GM23248 (cell line): ENCODE measurements around the gene RPAP3. TPM values are rescaled to one million over a fixed set of nuclear protein-coding genes. Genes with fewer than 3 reads are reported as not detected.

Experiments used
- DNase-seq: peaks from one replicate; pipeline ENCODE4 v3.0.0-alpha.2; 2015
- H2AFZ ChIP-seq: fragments of 200-600 bp; sonication (generic); 2 replicates; pipeline ENCODE4 v1.6.1; 2016; ENCODE audit warnings: antibody characterized with exemption
- H3F3A ChIP-seq: fragments of 200-600 bp; sonication (generic); 2 replicates; pipeline ENCODE4 v1.6.1; 2016; ENCODE audit warnings: mild to moderate bottlenecking, antibody characterized with exemption, mixed run types; ENCODE audit not compliant: insufficient read depth
- H3K27ac ChIP-seq: fragments of 200-600 bp; sonication (generic); 2 replicates; pipeline ENCODE4 v1.5.1; 2016; ENCODE audit warnings: mild to moderate bottlenecking
- H3K27me3 ChIP-seq: fragments of 200-600 bp; sonication (generic); replicated peaks from 2 replicates; pipeline ENCODE4 v1.6.1; 2016; ENCODE audit warnings: mild to moderate bottlenecking; ENCODE audit not compliant: insufficient read depth
- H3K36me3 ChIP-seq: fragments of 200-600 bp; sonication (generic); 2 replicates; pipeline ENCODE4 v1.6.1; 2016; ENCODE audit warnings: low read depth, mild to moderate bottlenecking
- H3K4me1 ChIP-seq: fragments of 200-600 bp; sonication (generic); 2 replicates; pipeline ENCODE4 v1.6.1; 2016; ENCODE audit warnings: mild to moderate bottlenecking; ENCODE audit not compliant: insufficient read depth
- H3K4me2 ChIP-seq: fragments of 200-600 bp; sonication (generic); one replicate; pipeline ENCODE4 v1.6.1; 2016; ENCODE audit warnings: mild to moderate bottlenecking; ENCODE audit not compliant: unreplicated experiment
- H3K4me3 ChIP-seq: fragments of 200-600 bp; sonication (generic); 2 replicates; pipeline ENCODE4 v1.5.1; 2016; ENCODE audit warnings: mild to moderate bottlenecking
- H3K79me2 ChIP-seq: fragments of 200-600 bp; sonication (generic); 2 replicates; pipeline ENCODE4 v1.6.1; 2016; ENCODE audit warnings: mild to moderate bottlenecking; ENCODE audit not compliant: insufficient read depth
- H3K9ac ChIP-seq: fragments of 200-600 bp; sonication (generic); 2 replicates; pipeline ENCODE4 v1.6.1; 2016; ENCODE audit warnings: mild to moderate bottlenecking
- H3K9me2 ChIP-seq: fragments of 200-600 bp; sonication (generic); 2 replicates; pipeline ENCODE4 v1.6.1; 2016; ENCODE audit warnings: mixed run types, mild to moderate bottlenecking, moderate library complexity; ENCODE audit not compliant: insufficient read depth
- H3K9me3 ChIP-seq: fragments of 200-600 bp; sonication (generic); one replicate; pipeline ENCODE4 v1.6.1; 2017; ENCODE audit warnings: low read depth
- H4K20me1 ChIP-seq: fragments of 200-600 bp; sonication (generic); 2 replicates; pipeline ENCODE4 v1.6.0; 2016; ENCODE audit not compliant: insufficient read depth
- EZH2 ChIP-seq: fragments of 200-600 bp; sonication (generic); IDR thresholded peaks from 2 replicates; pipeline ENCODE4 v1.6.1; 2018; ENCODE audit warnings: antibody characterized with exemption, mild to moderate bottlenecking; ENCODE audit not compliant: insufficient read depth, poor library complexity, severe bottlenecking
- EZH2phosphoT487 ChIP-seq: fragments of 200-600 bp; sonication (generic); IDR thresholded peaks from 2 replicates; pipeline ENCODE4 v1.6.1; 2018; ENCODE audit warnings: antibody characterized with exemption, moderate library complexity, mild to moderate bottlenecking, low read depth; ENCODE audit not compliant: insufficient read depth
- WGBS, 2 experiments: methylation state at CpG; one replicate each; pipeline ENCODE4 v1.1.6; 2015 to 2017; ENCODE audit warnings: low lambda C conversion rate in 2 of 2, low coverage in 1 of 2; ENCODE audit errors: missing lambda C conversion rate in 2 of 2; 5-methylcytosine and 5-hydroxymethylcytosine counted together
- in situ Hi-C: fragments of 300-500 bp; cut with MboI; formaldehyde crosslinking; loops from 2 replicates; pipeline ENCODE4 v1.15.0; 2020
- polyA plus RNA-seq: library from polyadenylated mRNA; unstranded; fragments of >200 nt; fragmentation: Nextera tagmentation; extraction: Ambion mirVana; gene quantifications from 2 replicates; pipeline ENCODE4 v1.2.1, GENCODE V29; 2016
- total RNA-seq: library from RNA; depleted of rRNA; stranded (reverse); fragments of >200 nt; shearing (Covaris generic); gene quantifications from 2 replicates; pipeline ENCODE4 v1.2.3, GENCODE V29; 2014

Gene RPAP3
- total and polyA plus RNA-seq, 2 experiments from 2014 or later: 16.2 to 27.8 TPM

DNA sequence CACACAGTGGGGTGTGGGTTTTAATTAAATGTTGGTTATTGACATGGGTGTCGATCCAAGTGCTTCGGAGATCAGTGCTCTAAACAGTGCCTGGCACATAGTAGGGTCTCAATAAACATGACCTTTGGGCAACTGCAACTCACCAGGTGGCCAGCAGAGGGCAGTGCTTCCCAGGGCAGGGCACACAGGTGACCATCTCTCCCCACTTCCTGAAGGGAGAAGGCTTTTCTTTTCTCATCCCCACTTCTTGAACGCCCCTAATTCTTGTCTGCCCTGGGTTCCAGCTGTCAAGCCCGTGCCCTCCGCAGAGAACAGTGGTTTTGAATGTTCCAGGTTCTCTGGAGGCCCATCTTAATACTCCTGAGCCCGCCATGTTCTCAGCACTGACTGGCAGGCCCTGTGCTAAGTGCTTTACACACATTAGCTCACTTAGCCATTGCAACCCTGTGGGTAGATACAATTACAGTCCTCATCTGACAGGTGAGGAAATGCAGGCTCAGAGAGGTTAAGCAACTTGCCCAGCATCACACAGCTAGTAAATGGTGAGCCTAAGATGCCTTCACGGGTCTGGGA, 36.5 kb upstream of the RPAP3 start:
- no peak overlapping the region for H2AFZ ChIP-seq
- H3K9me3 ChIP-seq: no peaks in the 10 kb centered on the region
- H3K4me1 ChIP-seq: peaks cover 2% of the 10 kb centered on the region
- no peak overlapping the region for H3K9ac ChIP-seq
- H3K79me2 ChIP-seq: no peaks in the 10 kb centered on the region
- TF ChIP-seq EZH2: no peak
- TF ChIP-seq EZH2phosphoT487: no peak
- no peak overlapping the region for H3K27ac ChIP-seq
- H3K4me3 ChIP-seq: no peak overlapping the region
- peak; percentile 41 for DNase-seq
- no peaks in the 10 kb centered on the region for H3K9me2 ChIP-seq
- 39 to 41% methylated on average over 7 of the region's 7 CpGs for WGBS, 2 experiments
- in situ Hi-C loops: no loop called here
- no peaks in the 10 kb centered on the region for H4K20me1 ChIP-seq
- H3K36me3 ChIP-seq: no peaks in the 10 kb centered on the region
- no peak overlapping the region for H3K4me2 ChIP-seq
- no peaks in the 10 kb centered on the region for H3K27me3 ChIP-seq
- H3F3A ChIP-seq: no peaks in the 10 kb centered on the region

DNA sequence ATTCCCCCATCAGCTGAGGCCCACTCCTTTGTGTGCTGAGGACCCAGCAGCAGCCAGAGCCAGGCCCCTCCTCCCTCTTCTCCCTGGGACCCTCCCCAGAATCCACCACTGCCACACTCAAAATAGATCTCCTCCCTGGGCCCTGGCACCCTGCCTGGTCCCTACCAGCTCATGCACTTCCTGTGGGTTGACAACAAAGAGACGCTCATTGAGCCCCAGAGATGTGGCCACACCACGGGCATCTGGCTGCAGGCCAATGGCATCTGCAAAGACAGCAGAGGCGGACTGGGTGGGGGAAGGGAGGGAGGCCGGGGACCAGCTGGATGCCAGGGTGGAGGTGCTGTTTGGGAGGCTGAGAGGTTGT, 35.5 kb upstream of the RPAP3 start:
- Histone ChIP-seq H3K27ac (no peak overlapping the region), H2AFZ (no peak overlapping the region), H4K20me1 (no peaks in the 10 kb centered on the region), H3K9ac (no peak overlapping the region), H3K36me3 (no peaks in the 10 kb centered on the region), H3F3A (no peaks in the 10 kb centered on the region), H3K27me3 (no peaks in the 10 kb centered on the region), H3K4me3 (no peak overlapping the region), H3K4me1 (peaks cover 11% of the 10 kb centered on the region), H3K79me2 (no peaks in the 10 kb centered on the region), H3K4me2 (no peak overlapping the region), H3K9me3 (no peaks in the 10 kb centered on the region), H3K9me2 (no peaks in the 10 kb centered on the region)
- 31 to 37% methylated on average over 3 to 4 of the region's 4 CpGs for WGBS, 2 experiments
- in situ Hi-C loops: no loop called here
- no peak for TF ChIP-seq EZH2phosphoT487
- TF ChIP-seq EZH2: no peak
- peak; percentile 45 for DNase-seq

DNA sequence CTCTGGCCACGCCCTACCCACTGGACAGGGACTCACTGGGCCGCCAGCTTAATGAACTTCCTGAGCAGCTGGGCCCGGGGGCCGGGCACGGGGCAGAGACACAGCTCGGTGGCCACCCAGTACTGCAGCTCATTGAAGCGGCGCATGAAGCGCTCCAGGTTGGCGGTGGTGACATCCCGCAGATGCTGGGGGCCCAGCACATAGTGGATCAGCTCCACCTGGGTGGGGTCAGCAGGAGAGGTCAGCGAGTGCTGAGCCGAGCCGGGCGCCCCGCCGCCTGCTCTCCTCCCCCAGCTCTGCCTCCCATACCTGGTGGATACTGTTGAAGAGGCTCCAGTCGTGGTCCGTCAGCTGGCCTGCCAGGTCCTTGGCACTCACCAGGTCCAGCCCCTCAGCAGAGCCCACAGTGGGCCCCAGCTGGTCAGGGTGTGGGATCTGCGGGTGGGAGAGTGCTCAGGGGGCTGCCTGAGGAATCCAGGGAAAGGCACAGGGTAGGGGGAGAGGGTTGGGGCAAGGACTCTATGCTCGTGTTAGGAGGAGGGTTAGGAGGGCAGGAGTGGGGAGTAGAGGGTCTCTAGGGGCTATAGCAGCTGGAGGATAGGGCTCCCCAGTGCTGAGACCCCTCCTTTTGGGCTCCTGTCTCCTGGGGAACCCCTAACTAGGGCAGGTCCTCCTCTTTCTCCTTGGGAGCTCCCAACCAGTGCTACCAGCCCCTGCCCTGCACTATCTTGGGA, 34.9 kb upstream of the RPAP3 start:
- no peak overlapping the region for H3K9ac ChIP-seq
- no peaks in the 10 kb centered on the region for H3K36me3 ChIP-seq
- H4K20me1 ChIP-seq: no peaks in the 10 kb centered on the region
- no peak for DNase-seq
- H3K9me2 ChIP-seq: no peaks in the 10 kb centered on the region
- no peak overlapping the region for H3K4me2 ChIP-seq
- H3K79me2 ChIP-seq: no peaks in the 10 kb centered on the region
- in situ Hi-C loops: no loop called here
- H3K27ac ChIP-seq: no peak overlapping the region
- no peak overlapping the region for H2AFZ ChIP-seq
- peaks cover 11% of the 10 kb centered on the region for H3K4me1 ChIP-seq
- no peaks in the 10 kb centered on the region for H3K27me3 ChIP-seq
- no peak overlapping the region for H3K4me3 ChIP-seq
- H3F3A ChIP-seq: no peaks in the 10 kb centered on the region; the same call in 1 of the 2 replicates
- TF ChIP-seq EZH2phosphoT487 (no peak), EZH2 (no peak)
- H3K9me3 ChIP-seq: no peaks in the 10 kb centered on the region
- whole genome bisulfite sequencing, 2 experiments: 85 to 87% methylated on average over 20 to 21 of the region's 21 CpGs

DNA sequence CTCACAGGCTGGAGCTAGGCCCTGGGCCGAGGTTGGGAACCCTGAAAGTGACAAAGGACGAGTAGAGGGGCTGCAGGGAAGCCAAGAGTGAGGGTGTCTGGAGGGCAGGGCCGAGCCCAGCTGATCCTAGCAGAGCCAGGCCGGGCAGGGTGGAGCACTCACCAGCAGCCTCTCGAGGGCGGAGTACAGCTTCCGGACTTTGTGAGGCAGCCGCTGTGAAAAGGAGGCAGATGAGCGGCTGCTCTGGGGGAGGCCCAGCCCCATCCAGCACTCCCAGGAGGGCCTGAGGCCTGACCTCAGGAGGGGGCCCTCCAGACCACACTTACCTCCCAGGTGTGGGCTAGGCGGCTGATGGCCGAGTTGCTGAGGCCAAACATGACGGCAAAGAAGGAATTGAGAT, 34.1 kb upstream of the RPAP3 start:
- Histone ChIP-seq H3K9me3 (no peaks in the 10 kb centered on the region), H4K20me1 (no peaks in the 10 kb centered on the region), H3K79me2 (no peaks in the 10 kb centered on the region), H3F3A (no peaks in the 10 kb centered on the region; the same call in 1 of the 2 replicates), H3K27me3 (no peaks in the 10 kb centered on the region), H3K4me3 (no peak overlapping the region), H3K36me3 (no peaks in the 10 kb centered on the region), H3K27ac (no peak overlapping the region), H3K9me2 (no peaks in the 10 kb centered on the region), H3K4me1 (peaks cover 11% of the 10 kb centered on the region), H3K9ac (no peak overlapping the region), H2AFZ (no peak overlapping the region), H3K4me2 (no peak overlapping the region)
- in situ Hi-C loops: no loop called here
- WGBS, 2 experiments: 62 to 70% methylated on average over 12 of the region's 12 CpGs
- DNase-seq: peak; percentile 36
- TF ChIP-seq EZH2phosphoT487 (no peak), EZH2 (no peak)

DNA sequence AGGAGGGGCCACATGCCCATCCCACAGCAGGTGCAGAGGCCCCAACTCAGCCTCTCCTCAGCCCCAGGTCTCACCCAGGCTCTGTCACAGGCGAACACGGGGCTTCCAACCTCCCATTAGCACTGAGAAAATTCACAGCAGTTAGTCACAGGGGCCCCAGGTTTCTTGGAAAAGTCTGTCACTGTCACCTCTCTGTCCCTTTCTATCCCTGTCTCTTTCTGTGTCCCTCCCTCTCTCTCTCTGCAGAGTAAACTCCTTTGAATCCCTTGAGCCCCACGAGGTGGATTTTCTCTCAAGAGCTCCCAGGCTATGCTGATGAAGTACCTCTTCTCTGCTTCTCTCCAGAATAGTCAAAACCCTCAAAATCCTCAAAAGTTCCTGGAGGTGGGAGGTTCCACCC, 33.5 kb upstream of the RPAP3 start:
- WGBS, 2 experiments: 76 to 80% methylated on average over 3 of the region's 3 CpGs
- H4K20me1 ChIP-seq: no peaks in the 10 kb centered on the region
- H3K79me2 ChIP-seq: no peaks in the 10 kb centered on the region
- no peaks in the 10 kb centered on the region for H3K27me3 ChIP-seq
- peaks cover 11% of the 10 kb centered on the region for H3K4me1 ChIP-seq
- no peaks in the 10 kb centered on the region for H3K9me2 ChIP-seq
- no peak overlapping the region for H2AFZ ChIP-seq
- no peak overlapping the region for H3K27ac ChIP-seq
- no peak overlapping the region for H3K4me2 ChIP-seq
- H3K36me3 ChIP-seq: no peaks in the 10 kb centered on the region
- H3F3A ChIP-seq: no peaks in the 10 kb centered on the region; the same call in 1 of the 2 replicates
- TF ChIP-seq EZH2phosphoT487: no peak
- TF ChIP-seq EZH2: no peak
- no peaks in the 10 kb centered on the region for H3K9me3 ChIP-seq
- no peak overlapping the region for H3K4me3 ChIP-seq
- no peak overlapping the region for H3K9ac ChIP-seq
- in situ Hi-C loops: no loop called here
- DNase-seq: no peak
